Dermis lymphatic vessel endothelial cell (primary cell): ENCODE measurements around the gene SPRR4. TPM values are rescaled to one million over a fixed set of nuclear protein-coding genes. Genes with fewer than 3 reads are reported as not detected.

Source experiments
- total RNA-seq: library from RNA; depleted of rRNA; stranded (reverse); fragments of >200 nt; gene quantifications from 2 replicates; pipeline ENCODE4 v1.2.1, GENCODE V29; 2014

The SPRR4 gene, protein sequence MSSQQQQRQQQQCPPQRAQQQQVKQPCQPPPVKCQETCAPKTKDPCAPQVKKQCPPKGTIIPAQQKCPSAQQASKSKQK
- total RNA-seq, result not detected in 2 replicates

DNA sequence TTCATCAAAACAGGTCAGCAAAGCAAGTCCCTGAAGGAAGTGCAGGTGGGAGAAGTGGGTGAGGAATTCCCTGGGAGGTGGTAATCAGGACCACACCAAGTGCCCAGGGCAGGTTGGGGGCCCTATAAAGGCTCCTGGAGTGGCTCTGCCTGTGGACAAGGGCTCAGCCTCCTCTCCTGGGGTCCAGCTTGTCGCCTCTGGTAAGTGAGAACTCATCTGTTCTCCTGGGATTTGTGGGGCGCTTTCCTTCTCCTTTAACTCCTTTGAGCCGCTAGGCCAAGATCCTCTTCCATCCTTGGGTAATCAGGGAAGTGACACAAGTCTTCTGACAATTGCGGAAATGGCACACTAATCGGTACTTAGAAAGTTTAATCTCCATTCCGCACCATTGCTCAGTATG, at the start of gene SPRR4:
TSS of gene SPRR4 (plus strand) at position 154 of the 400 bp plus-strand sequence. CDS start 1,243 bp downstream, outside the sequence.

DNA sequence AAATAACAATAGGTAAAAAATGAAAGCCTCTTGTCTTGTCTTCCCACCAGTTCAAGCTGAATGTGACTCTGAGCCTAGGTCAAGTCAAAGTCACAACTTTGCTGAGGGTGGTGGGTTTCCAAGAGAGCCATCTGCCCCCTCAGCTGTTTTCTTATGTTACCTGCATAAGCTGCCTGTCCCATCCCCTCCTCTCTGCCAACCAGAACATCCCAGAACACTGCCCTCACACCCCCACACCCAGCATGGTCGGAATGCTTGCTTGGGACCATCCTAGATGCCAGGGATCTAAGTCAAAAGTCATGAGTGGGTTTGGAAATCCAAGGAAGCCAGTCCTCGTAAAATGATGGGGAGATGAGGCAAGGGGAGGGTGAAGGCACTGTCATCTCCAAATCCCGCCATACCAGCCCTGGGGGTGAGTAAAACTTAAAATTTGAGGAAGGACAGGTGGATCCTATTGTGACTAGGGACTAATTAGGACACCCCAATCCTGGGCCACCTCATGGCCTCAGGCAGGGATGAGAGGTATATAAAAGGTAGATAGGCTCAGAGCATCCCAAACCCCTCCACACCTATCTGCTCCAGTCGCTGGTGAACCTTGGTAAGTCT, 23.7 kb upstream of the SPRR4 start, which contains the start of gene SPRR5:
TSS of gene SPRR5 (plus strand) at position 556 of the 606 bp plus-strand sequence. CDS start 1,349 bp downstream, outside the sequence.

DNA sequence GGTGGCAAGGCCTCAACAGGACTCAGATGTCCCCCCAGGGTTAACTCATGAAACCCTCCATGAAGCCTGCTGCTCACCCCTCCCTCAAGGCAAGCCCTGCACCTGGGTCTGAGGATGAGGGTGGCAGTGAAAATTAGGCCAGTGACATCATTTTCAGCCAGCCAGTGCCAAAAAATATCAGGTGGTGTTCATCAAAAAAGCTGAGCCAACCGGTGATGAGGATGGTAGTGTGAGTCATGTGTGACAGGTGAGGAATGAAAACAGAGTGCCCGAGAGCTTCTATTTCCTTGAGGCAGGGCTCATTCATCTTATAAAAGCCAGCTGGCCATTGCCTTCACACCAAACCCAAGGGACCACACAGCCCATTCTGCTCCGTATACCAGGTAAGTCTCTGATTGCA, 13.3 kb downstream of the SPRR4 start, which contains the start of gene SPRR1A:
TSS of gene SPRR1A (plus strand) at position 339 of the 400 bp plus-strand sequence. CDS start 1,150 bp downstream, outside the sequence.

DNA sequence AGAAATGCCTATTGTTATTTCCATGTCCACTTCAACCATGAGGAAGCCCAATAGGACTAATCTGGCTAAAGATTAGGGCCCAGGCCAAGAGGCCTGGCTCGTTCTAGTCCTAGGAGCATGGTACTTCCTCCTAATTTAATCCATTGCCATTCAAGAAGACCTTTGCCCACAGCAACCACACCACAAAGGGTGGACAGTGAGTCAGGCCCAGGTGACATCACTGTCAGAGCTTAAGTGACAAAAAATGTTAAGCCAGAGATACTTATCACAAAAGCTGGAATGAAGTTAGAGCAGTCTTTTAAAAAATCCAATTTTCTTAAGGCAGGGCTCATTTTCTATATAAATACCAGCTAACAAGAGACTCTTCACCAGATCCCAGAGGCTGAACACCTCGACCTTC, 30.9 kb downstream of the SPRR4 start, which contains the start of gene SPRR3:
TSS of gene SPRR3 (plus strand) at position 368 of the 400 bp plus-strand sequence. CDS start 1,272 bp downstream, outside the sequence.

Other genes with a start within 250 kb of the SPRR4 start
- gene KPRP, start 212.6 kb upstream of the SPRR4 start, total RNA-seq, result not detected in 2 replicates
- gene LCE1F, start 195.5 kb upstream of the SPRR4 start, total RNA-seq, result not detected in 2 replicates
- gene LCE1E, start 184.4 kb upstream of the SPRR4 start, total RNA-seq, result not detected in 2 replicates
- not detected in 2 replicates for gene LCE1D, start 173.9 kb upstream of the SPRR4 start, total RNA-seq
- not detected in 2 replicates for gene LCE1C, start 164.0 kb upstream of the SPRR4 start, total RNA-seq
- not detected in 2 replicates for gene LCE1B, start 158.7 kb upstream of the SPRR4 start, total RNA-seq
- gene LCE1A, start 143.2 kb upstream of the SPRR4 start, total RNA-seq, result not detected in 2 replicates
- not detected in 2 replicates for gene LCE6A, start 127.8 kb upstream of the SPRR4 start, total RNA-seq
- not detected in 2 replicates for gene LCE7A, start 110.7 kb upstream of the SPRR4 start, total RNA-seq
- gene SMCP, start 92.3 kb upstream of the SPRR4 start, total RNA-seq, result not detected in 2 replicates
- not detected in 2 replicates for gene IVL, start 62.1 kb upstream of the SPRR4 start, total RNA-seq
- gene SPRR5, start 23.4 kb upstream of the SPRR4 start, total RNA-seq, result not detected in 2 replicates
- gene SPRR1A, start 13.4 kb downstream of the SPRR4 start, total RNA-seq, result not detected in 2 replicates
- gene SPRR3, start 31.1 kb downstream of the SPRR4 start, total RNA-seq, result not detected in 2 replicates
- gene SPRR1B, start 60.6 kb downstream of the SPRR4 start, total RNA-seq, result not detected in 2 replicates
- not detected in 2 replicates for gene SPRR2D, start 70.5 kb downstream of the SPRR4 start, total RNA-seq
- gene SPRR2A, start 86.9 kb downstream of the SPRR4 start, total RNA-seq, result not detected in 2 replicates
- gene SPRR2B, start 101.0 kb downstream of the SPRR4 start, total RNA-seq, result not detected in 2 replicates
- gene SPRR2E, start 123.9 kb downstream of the SPRR4 start, total RNA-seq, result not detected in 2 replicates
- gene SPRR2F, start 142.9 kb downstream of the SPRR4 start, total RNA-seq, result not detected in 2 replicates
- gene SPRR2G, start 180.2 kb downstream of the SPRR4 start, total RNA-seq, result not detected in 2 replicates
- gene LELP1, start 232.8 kb downstream of the SPRR4 start, total RNA-seq, result not detected in 2 replicates
- not detected in 2 replicates for gene PRR9, start 246.9 kb downstream of the SPRR4 start, total RNA-seq